GM18951 (cell line): ENCODE measurements around the gene CEMP1.

Experiments
- POLR2A ChIP-seq: IDR thresholded peaks from 4 replicates; pipeline ENCODE4 v1.6.1; 2011; ENCODE audit warnings: mild to moderate bottlenecking; ENCODE audit not compliant: insufficient read length, insufficient read depth; ENCODE audit errors: extremely low read depth
- in situ Hi-C: fragments of 300-500 bp; cut with MboI; formaldehyde crosslinking; loops from one replicate; pipeline ENCODE4 v1.12.0; 2022; ENCODE audit warnings: low sequenced_read_pairs, mixed read lengths, inconsistent platforms; ENCODE audit not compliant: unreplicated experiment

Gene CEMP1

DNA sequence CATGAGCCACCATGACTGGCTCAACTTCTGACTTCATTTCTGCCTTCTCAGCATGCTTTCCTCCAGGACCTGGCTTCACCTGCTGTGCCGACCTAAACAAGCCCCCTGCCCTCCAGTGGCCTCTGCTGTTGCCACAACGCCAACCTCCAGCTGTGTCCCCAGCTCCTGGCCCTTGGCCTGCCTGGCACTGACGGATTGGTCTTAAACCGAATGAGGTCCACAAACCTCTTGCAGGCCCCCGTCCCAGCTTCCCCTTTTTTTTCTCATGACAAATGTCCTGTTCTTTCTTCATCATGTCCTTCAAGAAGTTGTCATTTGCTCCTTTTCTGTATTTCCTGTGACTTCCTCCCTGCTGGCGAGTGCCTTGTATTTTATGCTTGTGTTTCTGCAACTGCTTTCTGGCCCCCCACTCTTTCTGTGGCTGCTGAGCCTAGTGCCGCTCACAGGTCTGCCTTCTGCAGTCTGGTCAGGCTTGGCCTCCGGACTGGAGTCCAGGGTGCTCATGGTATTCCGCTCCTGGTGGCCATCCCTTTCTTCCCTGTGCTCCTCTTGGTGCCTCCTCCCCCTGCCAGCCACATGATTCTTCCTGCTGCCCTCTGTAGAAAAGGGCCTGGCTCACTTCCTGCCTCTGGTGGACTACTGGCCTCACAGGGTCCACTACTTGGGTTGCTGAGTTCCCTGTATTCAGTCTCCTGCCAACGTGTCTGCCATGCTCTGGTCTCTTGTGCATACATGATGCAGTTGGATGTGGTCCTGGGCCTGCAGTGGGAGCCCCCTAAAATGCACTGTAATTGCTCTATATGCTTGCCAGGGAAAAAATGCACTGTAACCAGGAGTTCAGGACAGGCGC is 14.6 kb downstream of the CEMP1 start:
- TF ChIP-seq POLR2A: no peak
- in situ Hi-C loops: no loop called here

GRCh38 chr16:2515180-2515851 is 15.9 kb downstream of the CEMP1 start:
- in situ Hi-C loops: no loop called here
- no peak for TF ChIP-seq POLR2A

DNA sequence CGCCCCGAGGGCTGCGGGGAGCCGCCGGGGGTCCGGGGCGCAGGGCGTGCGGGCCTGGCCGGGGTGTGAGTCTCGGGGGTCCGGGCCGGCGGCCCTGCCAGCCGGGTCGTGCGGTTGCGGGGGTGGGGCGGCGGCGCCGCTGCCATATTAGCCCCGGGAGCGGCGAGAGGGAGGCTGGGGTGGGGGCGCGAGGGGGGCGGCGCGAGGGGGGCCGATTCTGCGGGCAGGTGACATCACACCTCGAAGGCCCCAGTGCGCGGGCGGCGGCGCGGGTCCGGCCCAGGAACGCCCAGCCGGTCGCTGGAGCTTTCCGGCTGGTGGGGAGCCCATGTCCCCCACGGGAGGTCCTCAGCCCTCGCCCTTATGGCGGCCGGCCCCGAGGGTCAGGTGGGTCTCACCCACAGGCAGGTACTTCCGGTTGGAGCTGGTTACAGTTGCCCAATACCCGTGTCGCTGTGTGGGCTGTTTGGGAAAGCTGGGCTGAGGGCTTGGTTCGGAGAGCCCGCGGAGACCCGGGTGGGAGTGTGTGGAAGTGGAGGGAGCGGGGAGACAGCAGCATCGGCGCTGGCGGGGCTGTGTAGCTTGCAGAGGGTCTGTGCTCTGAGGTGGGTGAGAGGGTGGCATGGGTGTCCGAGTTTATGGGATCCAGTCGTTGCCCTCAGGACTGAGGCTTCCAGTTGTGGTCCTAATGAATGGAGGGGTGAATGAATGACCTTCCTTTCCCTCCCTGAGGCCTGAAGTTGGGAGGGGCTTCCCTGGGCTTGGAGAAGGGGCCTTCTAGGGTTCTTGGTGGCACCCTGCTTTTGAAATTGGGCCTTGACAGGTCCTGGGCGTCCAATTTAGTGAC is 16.7 kb downstream of the CEMP1 start:
- TF ChIP-seq POLR2A: no peak
- in situ Hi-C loops: no loop called here

DNA sequence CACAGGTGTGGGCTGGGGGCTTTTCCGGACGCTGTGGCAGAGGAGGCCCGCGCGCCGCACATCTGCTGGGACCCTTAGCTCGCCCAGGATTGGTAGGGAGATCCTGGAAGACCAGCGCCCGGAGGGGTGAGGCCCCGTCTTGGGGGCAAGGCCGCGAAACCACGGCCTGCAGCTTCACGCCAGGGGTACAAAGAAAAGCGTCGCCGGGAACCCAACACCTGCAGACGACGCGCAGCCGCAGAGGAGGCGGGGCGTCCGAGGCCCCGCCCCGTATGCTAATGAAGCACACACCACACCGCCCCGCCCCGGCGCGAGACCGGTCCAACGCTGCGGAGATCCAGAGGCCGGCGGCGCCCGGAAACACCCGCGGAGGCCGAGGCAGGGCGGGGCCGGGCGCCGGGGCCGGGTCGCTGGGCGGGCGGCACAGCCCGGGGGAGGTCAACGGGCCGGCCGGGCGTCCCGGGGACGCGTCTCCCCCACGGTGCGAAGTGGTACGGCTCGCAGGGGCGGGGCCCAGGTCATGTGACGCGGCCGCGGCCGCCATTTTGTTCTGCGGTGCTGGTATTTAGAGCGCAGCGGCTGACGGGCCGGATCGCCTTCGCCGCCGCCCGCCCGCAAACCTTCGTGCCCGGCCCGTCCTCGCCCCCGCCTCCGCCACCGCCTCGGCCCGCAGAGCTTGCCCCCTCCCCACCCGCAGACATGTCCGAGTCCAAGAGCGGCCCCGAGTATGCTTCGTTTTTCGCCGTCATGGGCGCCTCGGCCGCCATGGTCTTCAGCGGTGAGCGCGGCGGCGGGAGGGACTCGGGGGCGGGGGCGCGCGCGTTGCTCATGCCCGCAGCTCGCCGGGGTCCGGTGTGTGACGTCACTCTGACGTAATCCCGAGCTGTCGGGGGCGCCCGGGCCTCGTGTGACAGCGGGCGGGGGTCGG is 17.5 kb downstream of the CEMP1 start, which contains the start of gene ATP6V0C:
Gene ATP6V0C, plus strand, starts transcription at position 548 of the 928 bp plus-strand sequence. Its CDS starts 152 bp downstream, at position 700.
- in situ Hi-C loops: no loop called here
- peak; percentile 95 for TF ChIP-seq POLR2A

- TF ChIP-seq POLR2A: no peak
- in situ Hi-C loops: no loop called here
These were observed 18.3 kb downstream of the CEMP1 start for GRCh38 chr16:2512735-2513404.

GRCh38 chr16:2511996-2512734 is 19.0 kb downstream of the CEMP1 start:
- no peak for TF ChIP-seq POLR2A
- in situ Hi-C loops: no loop called here

GRCh38 chr16:2511128-2511800 is 19.9 kb downstream of the CEMP1 start:
- in situ Hi-C loops: no loop called here
- no peak for TF ChIP-seq POLR2A

- in situ Hi-C loops: no loop called here
- TF ChIP-seq POLR2A: no peak
These were observed 22.3 kb downstream of the CEMP1 start for GRCh38 chr16:2508722-2509400.

DNA sequence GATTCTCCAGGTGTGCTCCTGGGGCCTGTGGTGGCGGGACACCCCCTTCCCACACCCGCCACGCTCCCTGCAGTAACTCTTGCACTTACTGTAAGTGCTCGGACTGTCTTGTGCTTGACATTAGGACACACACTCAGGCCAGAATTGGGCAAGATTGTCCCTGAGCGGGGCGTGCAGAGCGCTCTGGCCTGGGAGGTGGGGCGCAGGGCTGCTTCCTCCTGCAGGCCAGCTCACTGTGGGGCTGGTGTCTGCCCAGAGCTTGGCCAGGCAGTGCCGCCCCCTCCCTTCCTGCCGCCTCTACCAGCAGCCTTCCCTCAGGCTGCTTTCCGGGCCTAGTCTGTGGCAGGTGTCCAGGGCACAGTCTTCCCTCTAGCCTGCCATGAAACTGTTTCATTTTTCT is 23.5 kb downstream of the CEMP1 start:
- no peak for TF ChIP-seq POLR2A
- in situ Hi-C loops: no loop called here

GRCh38 chr16:2507052-2507659 is 24.1 kb downstream of the CEMP1 start:
- no peak for TF ChIP-seq POLR2A
- in situ Hi-C loops: no loop called here
